Raji (cell line): ENCODE results near the gene CLDN22.

Experiments used
- POLR2A ChIP-seq: IDR thresholded peaks from 2 replicates; pipeline ENCODE4 v1.6.1; 2011; ENCODE audit warnings: low read depth, low read length, control low read depth; ENCODE audit not compliant: insufficient read depth

Gene CLDN22

DNA sequence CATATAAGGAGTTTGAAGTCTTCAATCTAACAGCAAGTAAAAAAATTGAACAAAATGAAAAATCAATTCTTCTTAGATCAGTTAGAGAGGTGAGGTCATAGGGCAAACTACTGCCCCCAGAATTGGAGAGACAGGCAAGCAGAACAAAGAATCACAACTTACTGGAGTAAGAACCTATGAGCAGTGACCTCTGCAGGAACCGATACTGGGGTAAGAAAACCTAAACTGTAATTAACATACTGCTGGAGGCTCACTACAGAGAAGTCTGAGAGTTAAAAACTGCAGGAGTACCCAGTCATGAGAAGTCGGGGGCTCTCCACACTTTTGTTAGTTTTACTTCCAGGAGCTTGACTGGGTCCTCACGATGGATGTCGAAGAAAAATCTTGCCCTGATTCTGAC, 16.0 kb downstream of the CLDN22 start:
- no peak for TF ChIP-seq POLR2A

DNA sequence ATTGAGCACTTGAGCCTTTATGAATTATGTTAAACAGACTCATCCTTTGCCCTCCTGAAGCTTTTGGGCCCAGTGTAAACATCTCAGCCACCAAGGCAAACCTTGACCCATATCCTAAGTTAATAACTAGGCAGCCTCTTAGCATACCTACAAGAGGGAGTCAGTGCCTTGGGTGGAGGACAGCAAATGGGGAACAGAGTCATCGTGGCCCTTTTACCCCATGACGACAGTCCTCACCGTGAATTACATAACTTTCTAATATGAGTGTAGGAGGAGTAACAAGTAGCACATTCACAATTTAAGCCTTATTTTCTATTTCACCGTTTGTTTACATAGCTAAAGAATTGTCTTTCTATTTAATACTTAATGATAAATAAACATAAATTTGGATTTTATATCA, 16.8 kb downstream of the CLDN22 start:
- TF ChIP-seq POLR2A: no peak

DNA sequence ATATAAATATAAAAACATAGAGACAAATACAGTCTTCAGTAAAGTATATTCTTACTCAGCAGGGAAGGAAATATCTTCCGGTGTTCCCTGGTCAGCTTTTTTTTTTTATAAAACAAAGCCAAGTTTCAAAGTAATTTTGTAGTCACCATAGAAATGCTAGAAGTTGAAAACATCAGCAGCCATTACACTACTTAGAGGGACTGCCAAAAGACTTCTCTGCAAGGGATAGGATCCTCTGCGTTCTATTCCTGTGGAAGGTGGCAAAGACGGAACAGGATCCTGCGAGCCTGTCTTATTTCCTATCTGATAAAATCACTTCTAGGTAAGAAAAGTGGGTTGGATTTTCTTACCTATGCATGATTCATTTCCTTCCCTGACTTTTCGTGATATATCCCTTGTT, 19.4 kb downstream of the CLDN22 start:
- no peak for TF ChIP-seq POLR2A

DNA sequence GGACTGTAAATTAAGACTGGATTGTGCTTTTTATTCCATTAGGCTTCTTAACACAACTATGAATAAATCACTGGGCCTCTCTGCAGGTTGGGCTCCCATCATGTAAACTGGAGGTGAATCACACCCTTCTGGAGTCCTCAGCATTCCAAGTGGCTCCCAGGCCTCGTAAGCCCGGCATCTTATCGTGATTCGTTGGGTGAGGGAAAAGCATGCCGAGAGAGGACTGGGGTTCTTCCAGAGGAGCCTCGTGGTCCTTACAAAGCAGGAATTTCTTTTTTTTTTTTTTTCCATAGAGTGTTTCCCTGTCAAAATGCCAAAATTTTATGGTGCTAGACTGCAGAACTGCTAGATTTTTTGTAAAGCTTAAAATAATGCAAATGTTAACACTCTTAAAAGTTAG, 20.0 kb downstream of the CLDN22 start:
- no peak for TF ChIP-seq POLR2A

DNA sequence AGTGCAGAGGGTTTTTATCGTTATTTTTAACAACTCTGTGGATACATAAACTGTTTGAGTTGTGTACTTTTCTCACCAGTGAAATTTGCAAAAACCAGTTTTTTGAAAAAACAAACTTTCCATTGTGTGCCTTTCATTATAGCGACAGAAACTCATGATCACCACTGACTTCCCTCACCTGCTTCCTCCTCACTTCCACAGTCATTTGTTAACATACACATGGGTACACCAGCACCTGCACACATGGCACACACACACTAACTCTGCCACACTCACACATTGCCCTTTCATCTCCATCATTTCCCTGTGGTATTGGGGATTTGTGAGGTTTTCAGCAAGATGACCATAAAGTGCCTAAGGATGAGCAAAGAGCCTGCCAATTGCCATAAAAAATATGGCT, 20.6 kb downstream of the CLDN22 start:
- no peak for TF ChIP-seq POLR2A

DNA sequence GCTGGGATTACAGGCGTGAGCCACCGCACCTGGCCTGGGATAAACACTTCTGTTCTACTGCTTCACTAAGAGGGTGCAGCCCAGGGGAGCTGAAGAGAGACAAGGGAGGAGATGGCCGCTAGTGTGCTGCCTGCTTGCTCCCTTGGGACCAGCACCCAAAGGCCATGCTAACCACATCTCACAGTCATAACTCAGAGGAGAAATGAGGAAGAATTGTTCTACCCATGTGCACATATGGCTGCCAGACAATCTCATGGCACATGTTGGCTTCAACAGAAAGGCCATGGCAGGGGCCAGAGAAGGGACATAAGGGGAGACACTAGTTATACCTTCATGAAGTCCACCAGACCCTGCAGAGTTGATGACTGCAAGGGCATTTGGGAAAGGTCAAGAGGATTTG, 22.4 kb downstream of the CLDN22 start:
- TF ChIP-seq POLR2A: no peak

DNA sequence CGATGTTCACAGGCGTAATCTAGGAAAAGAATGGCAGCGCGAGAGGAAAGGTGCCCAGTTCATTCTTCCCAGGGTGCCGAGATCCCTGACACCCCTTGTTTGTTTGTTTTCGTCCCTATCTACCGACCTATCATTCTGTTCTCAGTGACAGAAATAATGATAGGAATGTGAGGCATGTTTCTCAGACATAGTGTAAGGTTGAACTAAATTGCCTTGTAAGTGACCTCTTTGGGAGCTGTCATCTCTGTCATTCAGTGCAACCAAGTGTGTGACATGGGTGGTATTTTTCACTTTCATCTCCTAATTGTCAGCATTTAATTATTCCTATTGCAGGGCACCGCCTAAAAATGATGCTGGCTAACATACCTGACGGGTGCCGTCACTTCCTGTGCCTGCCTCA, 24.4 kb downstream of the CLDN22 start:
- TF ChIP-seq POLR2A: no peak

DNA sequence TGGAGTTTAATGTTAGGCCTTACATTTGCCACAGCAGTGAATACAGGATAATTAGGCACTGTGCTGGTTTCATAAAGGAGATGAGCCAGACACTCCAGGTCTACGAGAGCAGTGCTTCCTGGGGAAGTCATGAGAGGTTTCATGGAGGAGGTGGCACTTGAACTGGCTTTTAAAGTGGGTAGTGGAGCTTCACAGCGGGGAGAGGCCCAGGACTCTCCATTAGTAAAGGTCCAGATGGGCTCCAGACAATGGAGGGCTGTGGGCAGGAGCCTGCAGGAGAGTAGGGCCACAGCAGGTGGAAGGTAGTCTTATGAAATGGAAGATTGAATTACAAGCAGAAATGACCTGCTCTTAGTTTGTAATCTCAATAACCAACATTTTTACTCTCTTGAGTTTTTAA, 29.0 kb downstream of the CLDN22 start:
- no peak for TF ChIP-seq POLR2A

DNA sequence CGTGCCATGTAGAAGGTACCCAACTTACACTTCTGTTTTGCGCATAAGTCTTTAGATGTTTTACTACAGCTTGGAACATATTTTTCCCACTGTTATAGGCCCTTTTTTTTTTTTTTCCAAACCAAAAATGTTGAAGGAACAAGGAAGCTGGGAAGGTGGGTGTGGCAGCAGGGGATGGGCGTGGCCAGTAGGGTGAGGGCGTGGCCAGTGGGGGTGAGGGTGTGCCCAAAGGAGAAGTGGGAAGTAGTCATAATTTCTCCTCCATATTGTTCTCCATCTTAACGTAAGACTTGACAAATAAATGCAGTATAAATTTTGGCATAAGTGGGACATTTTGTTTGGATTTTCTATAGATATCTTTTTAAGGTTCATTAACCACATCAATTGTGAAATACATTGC, 30.4 kb downstream of the CLDN22 start:
- TF ChIP-seq POLR2A: no peak

DNA sequence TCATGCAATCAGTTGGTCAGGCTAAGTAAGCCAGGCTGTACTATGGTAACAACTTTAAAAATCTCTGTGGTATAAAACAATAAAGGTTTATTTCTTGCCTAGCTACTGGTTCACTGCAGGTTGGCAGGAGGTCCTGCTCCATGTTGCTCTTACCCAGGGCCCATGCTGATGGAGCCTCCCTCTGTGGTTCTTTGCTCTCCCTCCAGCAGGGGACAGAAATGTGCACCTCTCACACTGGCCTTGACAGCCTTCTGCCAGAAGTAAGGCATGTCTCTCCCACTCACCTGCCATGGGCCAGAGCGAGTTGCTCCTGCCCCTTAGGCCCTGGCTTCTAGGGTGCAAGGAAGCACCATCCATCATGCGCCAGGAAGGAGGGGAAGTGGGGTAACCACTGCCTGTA, 31.1 kb downstream of the CLDN22 start:
- TF ChIP-seq POLR2A: no peak

DNA sequence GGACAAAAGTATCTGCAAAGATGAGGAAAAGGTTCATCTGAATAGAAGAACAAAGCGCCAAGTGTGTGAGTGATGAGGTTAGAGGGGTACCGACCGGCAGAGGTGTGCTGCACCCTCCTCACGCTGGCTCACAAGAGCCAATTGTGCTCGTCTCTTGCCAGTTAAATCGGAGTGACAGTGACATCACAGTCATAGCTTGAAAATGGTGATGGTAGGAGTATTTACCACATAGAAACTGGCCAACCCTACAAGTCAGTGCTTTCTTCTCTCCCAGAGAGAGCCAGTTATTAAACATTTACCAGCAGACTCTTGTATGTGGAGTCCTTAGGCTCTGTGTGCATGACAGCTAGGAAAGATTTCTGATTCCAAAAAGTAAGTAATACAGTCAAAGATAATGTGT, 32.4 kb downstream of the CLDN22 start:
- no peak for TF ChIP-seq POLR2A

DNA sequence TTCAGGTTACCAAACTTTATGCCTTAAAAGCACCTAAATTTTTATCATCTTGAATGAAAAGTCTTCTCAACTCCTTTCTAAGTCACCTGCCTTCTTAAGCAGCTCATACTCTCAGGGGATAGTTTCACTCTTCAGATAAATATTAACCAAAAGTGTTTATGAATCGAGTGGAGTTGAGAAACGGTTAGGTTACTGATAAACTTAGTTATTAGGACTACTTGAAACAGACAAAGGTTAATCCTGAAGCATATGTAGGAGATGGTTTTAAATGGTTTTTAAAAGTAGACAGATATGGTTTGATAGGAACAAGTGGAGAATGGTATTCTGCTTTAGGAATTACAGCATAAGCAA, 32.8 kb downstream of the CLDN22 start:
- no peak for TF ChIP-seq POLR2A

DNA sequence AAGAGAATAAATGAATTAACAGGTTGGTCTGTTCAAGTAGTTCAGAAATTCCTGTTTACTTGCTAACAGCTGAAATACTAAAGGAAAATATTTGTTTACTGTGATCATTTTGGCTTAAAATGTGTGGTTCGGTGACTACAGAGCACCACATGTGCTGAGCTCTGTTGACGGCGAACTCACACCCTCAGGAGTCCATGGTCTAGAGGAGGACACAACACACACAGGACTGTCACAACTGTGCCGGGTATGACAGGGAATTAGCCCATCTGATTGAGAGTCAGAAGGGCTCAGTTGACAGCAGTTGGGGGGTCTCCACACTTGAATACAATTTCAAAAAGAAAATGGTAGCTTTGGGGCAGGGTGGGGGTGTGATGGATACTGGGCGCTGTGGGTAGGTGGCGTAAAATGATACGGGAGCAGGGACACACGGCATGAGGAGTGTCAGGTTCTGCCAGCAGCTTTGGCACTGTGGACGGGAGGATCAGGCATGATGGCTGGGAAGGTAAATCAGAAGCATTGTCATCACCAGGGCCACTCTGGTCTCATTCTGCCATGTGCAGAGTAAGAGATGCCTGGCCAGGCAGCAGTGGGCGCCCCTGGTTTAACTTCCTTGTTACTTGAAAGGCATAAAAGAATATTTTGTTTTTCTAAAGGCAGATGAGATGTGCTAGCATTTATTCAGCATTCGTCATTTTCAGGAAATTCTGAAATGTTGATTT, 33.3 kb downstream of the CLDN22 start:
- no peak for TF ChIP-seq POLR2A

DNA sequence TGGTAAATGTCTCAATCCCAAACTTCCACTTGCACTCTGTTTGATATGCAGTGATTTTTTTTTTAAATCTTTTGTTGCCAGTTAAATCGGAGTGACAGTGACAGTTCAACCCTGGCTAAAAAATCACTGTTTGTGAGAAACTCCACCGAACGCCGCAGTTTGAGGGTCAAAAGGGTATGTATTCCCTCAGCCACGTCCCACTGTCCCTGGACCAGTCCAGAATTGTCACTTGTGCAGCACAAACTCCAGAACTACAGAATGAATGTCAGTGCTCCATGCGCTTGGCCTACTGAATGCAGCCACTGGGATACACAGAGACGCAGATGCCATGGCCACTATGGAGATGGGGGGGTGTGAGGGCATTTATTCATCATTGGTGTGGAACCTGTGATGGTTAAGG, 34.2 kb downstream of the CLDN22 start:
- TF ChIP-seq POLR2A: no peak

DNA sequence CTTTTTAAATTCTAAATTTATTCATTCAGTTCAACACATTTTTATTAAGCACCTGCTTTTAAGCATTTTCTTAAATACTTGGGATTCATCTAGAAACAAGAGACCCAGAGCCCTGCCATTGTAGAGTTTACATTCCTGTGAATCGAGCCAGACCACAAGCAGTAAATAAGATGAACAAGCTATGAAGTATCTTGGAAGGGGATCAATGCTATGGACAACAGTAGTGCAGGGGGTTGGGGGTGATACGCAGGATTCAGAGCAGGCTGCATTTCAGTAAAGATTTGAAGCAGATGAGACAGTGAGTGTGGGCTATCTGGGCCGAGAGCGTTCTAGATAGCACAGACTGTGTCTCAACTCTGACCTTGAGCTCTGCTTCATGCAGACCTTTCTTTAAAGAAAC, 35.1 kb downstream of the CLDN22 start:
- no peak for TF ChIP-seq POLR2A

DNA sequence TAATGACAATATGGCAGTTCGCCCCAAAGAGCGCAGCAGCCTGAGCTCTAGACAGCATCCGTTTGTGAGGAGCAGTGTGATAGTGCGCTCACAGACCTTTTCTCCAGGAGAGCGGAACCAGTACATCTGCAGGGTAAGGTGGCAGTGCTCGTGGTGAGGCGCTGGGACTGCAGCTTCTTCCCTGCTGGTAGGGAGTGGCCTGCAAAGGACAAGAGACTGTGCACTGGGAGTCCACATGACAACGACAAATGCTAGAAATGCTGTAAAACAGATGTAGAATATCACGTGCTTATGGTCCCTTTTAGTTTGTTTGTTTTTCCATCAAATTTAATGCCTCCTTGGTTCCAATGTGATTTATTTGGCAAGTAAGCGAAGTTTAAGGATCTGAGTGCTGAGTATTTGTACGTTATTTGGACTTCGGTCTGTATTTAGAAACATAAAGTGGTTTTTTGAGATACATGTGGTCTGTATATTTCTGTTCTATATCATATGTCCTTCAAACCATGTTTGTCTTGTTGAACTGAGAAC, 35.8 kb downstream of the CLDN22 start:
- no peak for TF ChIP-seq POLR2A

- no peak for TF ChIP-seq POLR2A
Observed at GRCh38 chr4:183276106-183276505, 44.0 kb downstream of the CLDN22 start.
